H9 (cell line): Measurements from ENCODE around the gene PLPP7. TPM values are rescaled to one million over a fixed set of nuclear protein-coding genes. Genes with fewer than 3 reads are reported as not detected.

Experiments
- DNase-seq: peaks from one replicate; pipeline ENCODE4 v3.0.0-alpha.2; 2017
- H2AFZ ChIP-seq: one replicate; pipeline ENCODE4 v1.6.1; 2013; ENCODE audit warnings: mild to moderate bottlenecking, low read length, control low read depth, moderate library complexity
- H2AK5ac ChIP-seq: 2 replicates; pipeline ENCODE4 v1.6.1; 2013; ENCODE audit warnings: low read length, control low read depth, mixed read lengths; ENCODE audit not compliant: insufficient read length
- H2BK120ac ChIP-seq: one replicate; pipeline ENCODE4 v1.6.1; 2013; ENCODE audit warnings: low read depth, mild to moderate bottlenecking, low read length, control low read depth, inconsistent platforms; ENCODE audit not compliant: poor library complexity, severe bottlenecking
- H2BK12ac ChIP-seq: 2 replicates; pipeline ENCODE4 v1.6.1; 2013; ENCODE audit warnings: low read length, control low read depth, mixed read lengths, low read depth; ENCODE audit not compliant: insufficient read length
- H2BK15ac ChIP-seq: 2 replicates; pipeline ENCODE4 v1.6.1; 2013; ENCODE audit warnings: low read depth, low read length, control low read depth
- H2BK20ac ChIP-seq: one replicate; pipeline ENCODE4 v1.6.1; 2013; ENCODE audit warnings: low read depth, mild to moderate bottlenecking, low read length, control low read depth, inconsistent platforms; ENCODE audit not compliant: poor library complexity, severe bottlenecking
- H2BK5ac ChIP-seq: 2 replicates; pipeline ENCODE4 v1.6.1; 2013; ENCODE audit warnings: low read length, control low read depth, mixed read lengths; ENCODE audit not compliant: insufficient read length
- H3K14ac ChIP-seq: 2 replicates; pipeline ENCODE4 v1.6.1; 2013; ENCODE audit warnings: low read length, control low read depth; ENCODE audit not compliant: insufficient read depth
- H3K18ac ChIP-seq: 2 replicates; pipeline ENCODE4 v1.6.1; 2013; ENCODE audit warnings: low read depth, mild to moderate bottlenecking, mixed read lengths, low read length, control low read depth; ENCODE audit not compliant: insufficient read length
- H3K23ac ChIP-seq: 2 replicates; pipeline ENCODE4 v1.6.1; 2013; ENCODE audit warnings: low read length, control low read depth, mixed read lengths, low read depth; ENCODE audit not compliant: insufficient read length
- H3K23me2 ChIP-seq: 2 replicates; pipeline ENCODE4 v1.6.1; 2013; ENCODE audit warnings: low read depth, mild to moderate bottlenecking, mixed read lengths, low read length, control low read depth; ENCODE audit not compliant: insufficient read length, poor library complexity, severe bottlenecking
- H3K27ac ChIP-seq: 2 replicates; pipeline ENCODE4 v1.5.1; 2013; ENCODE audit warnings: low read length, control low read depth, mixed read lengths, low read depth; ENCODE audit not compliant: insufficient read length
- H3K27me3 ChIP-seq: 2 replicates; pipeline ENCODE4 v1.6.1; 2013; ENCODE audit warnings: low read length, control low read depth, inconsistent platforms; ENCODE audit not compliant: insufficient read depth
- H3K4ac ChIP-seq: 2 replicates; pipeline ENCODE4 v1.6.1; 2013; ENCODE audit warnings: low read depth, mild to moderate bottlenecking, control low read depth, inconsistent platforms, low read length, moderate library complexity
- H3K4me1 ChIP-seq: 2 replicates; pipeline ENCODE4 v1.6.1; 2013; ENCODE audit warnings: low read length, control low read depth, inconsistent platforms; ENCODE audit not compliant: insufficient read depth
- H3K4me2 ChIP-seq: 2 replicates; pipeline ENCODE4 v1.6.1; 2013; ENCODE audit warnings: low read length, control low read depth, mixed read lengths; ENCODE audit not compliant: insufficient read length, insufficient read depth
- H3K56ac ChIP-seq: 2 replicates; pipeline ENCODE4 v1.6.1; 2013; ENCODE audit warnings: low read depth, mild to moderate bottlenecking, mixed read lengths, low read length, control low read depth; ENCODE audit not compliant: insufficient read length
- H3K79me1 ChIP-seq: 2 replicates; pipeline ENCODE4 v1.6.1; 2013; ENCODE audit warnings: low read depth, mild to moderate bottlenecking, moderate library complexity, low read length, control low read depth, inconsistent platforms; ENCODE audit not compliant: insufficient read depth, poor library complexity, severe bottlenecking
- H3K79me2 ChIP-seq: 2 replicates; pipeline ENCODE4 v1.6.1; 2013; ENCODE audit warnings: low read length, control low read depth, inconsistent platforms; ENCODE audit not compliant: insufficient read depth
- H3K9ac ChIP-seq: 2 replicates; pipeline ENCODE4 v1.6.1; 2013; ENCODE audit warnings: low read length, control low read depth, mixed read lengths; ENCODE audit not compliant: insufficient read length; ENCODE audit errors: extremely low read depth
- H3K9me3 ChIP-seq: one replicate; pipeline ENCODE4 v1.6.1; 2013; ENCODE audit warnings: low read depth, low read length, inconsistent platforms; ENCODE audit not compliant: control insufficient read depth
- H3T11ph ChIP-seq: one replicate; pipeline ENCODE4 v1.6.1; 2013; ENCODE audit warnings: mild to moderate bottlenecking, low read length, control low read depth, inconsistent platforms
- H4K20me1 ChIP-seq: one replicate; pipeline ENCODE4 v1.6.1; 2013; ENCODE audit not compliant: control insufficient read depth, insufficient read length, insufficient read depth
- H4K5ac ChIP-seq: 2 replicates; pipeline ENCODE4 v1.6.1; 2013; ENCODE audit warnings: low read depth, mild to moderate bottlenecking, mixed read lengths, low read length, control low read depth; ENCODE audit not compliant: insufficient read length
- H4K8ac ChIP-seq: replicated peaks from 2 replicates; pipeline ENCODE4 v1.6.1; 2013; ENCODE audit warnings: low read length, control low read depth, mixed read lengths, low read depth; ENCODE audit not compliant: insufficient read length
- H4K91ac ChIP-seq: 2 replicates; pipeline ENCODE4 v1.6.1; 2013; ENCODE audit warnings: low read depth, mild to moderate bottlenecking, moderate library complexity, mixed read lengths, low read length, control low read depth; ENCODE audit not compliant: insufficient read length
- H3K27ac Mint-ChIP-seq, 3 experiments: 2 replicates in 2 of 3; 3 replicates in 1 of 3; pipeline ENCODE4 v1.8.0; 2020 to 2021; ENCODE audit warnings: mixed read lengths in 3 of 3, mild to moderate bottlenecking in 1 of 3, moderate library complexity in 1 of 3
- H3K27me3 Mint-ChIP-seq: 2 replicates; pipeline ENCODE4 v1.8.0; 2021; ENCODE audit warnings: low read depth, mild to moderate bottlenecking, moderate library complexity, mixed read lengths
- H3K36me3 Mint-ChIP-seq, 3 experiments: 2 replicates in 2 of 3; 3 replicates in 1 of 3; pipeline ENCODE4 v1.8.0; 2020 to 2021; ENCODE audit warnings: low read depth in 3 of 3, mixed read lengths in 3 of 3; ENCODE audit not compliant: insufficient read depth in 1 of 3
- H3K4me1 Mint-ChIP-seq, 2 experiments: 2 replicates each; pipeline ENCODE4 v1.8.0; 2020; ENCODE audit warnings: mixed read lengths in 2 of 2
- H3K4me3 Mint-ChIP-seq, 2 experiments: 2 replicates in 1 of 2; 3 replicates in 1 of 2; pipeline ENCODE4 v1.8.0; 2020 to 2021; ENCODE audit warnings: mild to moderate bottlenecking in 2 of 2, mixed read lengths in 2 of 2, moderate library complexity in 1 of 2
- H3K9me3 Mint-ChIP-seq, 2 experiments: 2 replicates in 1 of 2; 3 replicates in 1 of 2; pipeline ENCODE4 v1.8.0; 2020; ENCODE audit warnings: mild to moderate bottlenecking in 2 of 2, mixed read lengths in 2 of 2, moderate library complexity in 1 of 2
- WGBS: extraction: QIAGEN DNeasy Blood & Tissue Kit; methylation state at CpG from one replicate; pipeline ENCODE4 v1.1.7; 2013; ENCODE audit warnings: missing lambda C conversion rate, low lambda C conversion rate, mixed read lengths; ENCODE audit not compliant: insufficient read length; ENCODE audit errors: extremely low coverage; 5-methylcytosine and 5-hydroxymethylcytosine counted together
- total RNA-seq: library from RNA; stranded (reverse); gene quantifications from 2 replicates; pipeline ENCODE4 v1.2.1, GENCODE V29; 2021
- TF ChIP-seq, protein P1 (sequence below): fragments of 200-600 bp; sonication (generic); conservative IDR thresholded peaks from 3 replicates; pipeline ENCODE4 v1.8.0; 2021; ENCODE audit warnings: antibody characterized with exemption, mild to moderate bottlenecking

PLPP7 gene
- total RNA-seq, 1 experiment from 2014 or later: 1.9 TPM

GRCh38 chr9:131307974-131308373 lies 18.5 kb downstream of the PLPP7 start:
- H3K36me3 Mint-ChIP-seq: peaks cover 0 to 4% (median 0%) of the 10 kb centered on the region in 3 experiments; a peak in 2 of 7 replicates
- Histone ChIP-seq H3K56ac (no peak overlapping the region), H3K79me1 (no peaks in the 10 kb centered on the region), H3K9ac (no peak overlapping the region), H4K91ac (no peak overlapping the region), H3K27me3 (no peaks in the 10 kb centered on the region), H3K27ac (no peak overlapping the region), H3K9me3 (no peaks in the 10 kb centered on the region), H2BK20ac (no peak overlapping the region), H2BK5ac (no peak overlapping the region), H4K5ac (no peak overlapping the region), H3K4me1 (no peaks in the 10 kb centered on the region), H3K23ac (no peak overlapping the region), H3K4me2 (no peak overlapping the region), H4K8ac (no peak overlapping the region), H2AFZ (no peak overlapping the region), H4K20me1 (no peaks in the 10 kb centered on the region), H3K79me2 (no peaks in the 10 kb centered on the region), H3K4ac (no peak overlapping the region), H3K18ac (no peak overlapping the region), H3T11ph (no peak overlapping the region), H2BK15ac (no peak overlapping the region), H2AK5ac (no peak overlapping the region), H3K14ac (no peak overlapping the region; the same call in 1 of the 2 replicates), H3K23me2 (no peaks in the 10 kb centered on the region), H2BK12ac (no peak overlapping the region), H2BK120ac (no peak overlapping the region)
- no peak overlapping the region for H3K27ac Mint-ChIP-seq
- no peak for DNase-seq
- H3K4me1 Mint-ChIP-seq: peaks cover 18 to 19% of the 10 kb centered on the region in 2 experiments
- H3K27me3 Mint-ChIP-seq: peaks cover 4% of the 10 kb centered on the region; the same call in 1 of the 2 replicates
- TF ChIP-seq, protein P1, sequence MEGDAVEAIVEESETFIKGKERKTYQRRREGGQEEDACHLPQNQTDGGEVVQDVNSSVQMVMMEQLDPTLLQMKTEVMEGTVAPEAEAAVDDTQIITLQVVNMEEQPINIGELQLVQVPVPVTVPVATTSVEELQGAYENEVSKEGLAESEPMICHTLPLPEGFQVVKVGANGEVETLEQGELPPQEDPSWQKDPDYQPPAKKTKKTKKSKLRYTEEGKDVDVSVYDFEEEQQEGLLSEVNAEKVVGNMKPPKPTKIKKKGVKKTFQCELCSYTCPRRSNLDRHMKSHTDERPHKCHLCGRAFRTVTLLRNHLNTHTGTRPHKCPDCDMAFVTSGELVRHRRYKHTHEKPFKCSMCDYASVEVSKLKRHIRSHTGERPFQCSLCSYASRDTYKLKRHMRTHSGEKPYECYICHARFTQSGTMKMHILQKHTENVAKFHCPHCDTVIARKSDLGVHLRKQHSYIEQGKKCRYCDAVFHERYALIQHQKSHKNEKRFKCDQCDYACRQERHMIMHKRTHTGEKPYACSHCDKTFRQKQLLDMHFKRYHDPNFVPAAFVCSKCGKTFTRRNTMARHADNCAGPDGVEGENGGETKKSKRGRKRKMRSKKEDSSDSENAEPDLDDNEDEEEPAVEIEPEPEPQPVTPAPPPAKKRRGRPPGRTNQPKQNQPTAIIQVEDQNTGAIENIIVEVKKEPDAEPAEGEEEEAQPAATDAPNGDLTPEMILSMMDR: no peak
- no peaks in the 10 kb centered on the region; a peak in 1 of 5 replicates for H3K9me3 Mint-ChIP-seq
- no CpG with 5 or more reads among the region's 31 CpGs for WGBS
- no peak overlapping the region for H3K4me3 Mint-ChIP-seq
